Brain microvascular endothelial cell (primary cell): Measurements from ENCODE around the gene OXTR.

Source experiments
- DNase-seq: peaks from one replicate; pipeline ENCODE4 v3.0.0-alpha.2; 2020
- H3K27ac ChIP-seq: fragments of 250-450 bp; sonication (Bioruptor Pico); 2 replicates; pipeline ENCODE4 v1.5.1; 2020; ENCODE audit warnings: mild to moderate bottlenecking, moderate library complexity
- H3K27me3 ChIP-seq: fragments of 250-450 bp; sonication (Bioruptor Pico); replicated peaks from 2 replicates; pipeline ENCODE4 v1.5.1; 2020; ENCODE audit warnings: mild to moderate bottlenecking
- H3K36me3 ChIP-seq: fragments of 250-450 bp; sonication (Bioruptor Pico); replicated peaks from 2 replicates; pipeline ENCODE4 v1.5.1; 2020; ENCODE audit warnings: mild to moderate bottlenecking
- H3K4me3 ChIP-seq: 2 replicates; pipeline ENCODE4 v1.5.1; 2011; ENCODE audit warnings: low read depth, mild to moderate bottlenecking, control low read depth, low read length, moderate library complexity
- CTCF ChIP-seq: IDR thresholded peaks from 2 replicates; pipeline ENCODE4 v1.5.1; 2011; ENCODE audit warnings: low read depth, mild to moderate bottlenecking, moderate library complexity, low read length, control low read depth, inconsistent platforms; ENCODE audit errors: missing control alignments
- in situ Hi-C: cut with HindIII; loops from 2 replicates; pipeline ENCODE4 v1.10.0; 2017; ENCODE audit warnings: low sequenced_read_pairs, low pct_ligation_motif_present

The OXTR gene

GRCh38 chr3:8755097-8755496, 14.3 kb downstream of the OXTR start:
- in situ Hi-C loops = no loop called here
- no peak for TF ChIP-seq CTCF
- no peak overlapping the region for H3K4me3 ChIP-seq
- DNase-seq = no peak
- peaks cover 6% of the 10 kb centered on the region for H3K36me3 ChIP-seq
- no peaks in the 10 kb centered on the region for H3K27me3 ChIP-seq
- H3K27ac ChIP-seq = no peak overlapping the region

- in situ Hi-C loops = no loop called here
- H3K27me3 ChIP-seq = no peaks in the 10 kb centered on the region
- H3K4me3 ChIP-seq = no peak overlapping the region
- no peak overlapping the region for H3K27ac ChIP-seq
- peaks cover 6% of the 10 kb centered on the region for H3K36me3 ChIP-seq
- no peak for DNase-seq
- TF ChIP-seq CTCF = no peak
Measured at GRCh38 chr3:8752832-8753231, 16.6 kb downstream of the OXTR start.

- H3K4me3 ChIP-seq = no peak overlapping the region
- TF ChIP-seq CTCF = no peak
- H3K36me3 ChIP-seq = peaks cover 6% of the 10 kb centered on the region
- H3K27ac ChIP-seq = no peak overlapping the region
- no peaks in the 10 kb centered on the region for H3K27me3 ChIP-seq
- DNase-seq = no peak
- in situ Hi-C loops = no loop called here
Measured at GRCh38 chr3:8749316-8749715, 20.1 kb downstream of the OXTR start.

GRCh38 chr3:8746780-8747345, 22.6 kb downstream of the OXTR start:
- no peak overlapping the region for H3K27ac ChIP-seq
- H3K36me3 ChIP-seq = no peaks in the 10 kb centered on the region
- no peak for TF ChIP-seq CTCF
- in situ Hi-C loops = no loop called here
- H3K4me3 ChIP-seq = no peak overlapping the region
- no peaks in the 10 kb centered on the region for H3K27me3 ChIP-seq
- DNase-seq = no peak

GRCh38 chr3:8745619-8746370, 23.6 kb downstream of the OXTR start:
- Histone ChIP-seq H3K27ac (no peak overlapping the region), H3K27me3 (no peaks in the 10 kb centered on the region), H3K4me3 (no peak overlapping the region), H3K36me3 (no peaks in the 10 kb centered on the region)
- no peak for DNase-seq
- in situ Hi-C loops = no loop called here
- no peak for TF ChIP-seq CTCF
